Activated CD4-positive, alpha-beta T cell treated with anti-CD3 and anti-CD28 coated beads for 24 hours (primary cell): ENCODE measurements around the gene AFF2.
"Not testable (repeated sequence)": the region's sequence is repeated elsewhere in the genome, so short reads cannot be mapped to it uniquely, and the experiment has no call there.

Source experiments
- DNase-seq, 2 donors: peaks; one replicate each; pipeline ENCODE4 v3.0.0-alpha.2; 2020; ENCODE audit warnings: low read depth in 2 of 2

Gene AFF2

GRCh38 chrX:148856505-148856904 is 356.1 kb downstream of the AFF2 start:
- no peak for DNase-seq

- no peak for DNase-seq
Measured at GRCh38 chrX:148865277-148866210, 365.1 kb downstream of the AFF2 start.

- no peak for DNase-seq
Measured at GRCh38 chrX:148867596-148867995, 367.2 kb downstream of the AFF2 start.

GRCh38 chrX:148871422-148872160 is 371.2 kb downstream of the AFF2 start:
- DNase-seq: no peak

GRCh38 chrX:148872161-148872535 is 371.7 kb downstream of the AFF2 start:
- DNase-seq: no peak

GRCh38 chrX:148872881-148873280 is 372.5 kb downstream of the AFF2 start:
- no peak for DNase-seq

- DNase-seq: no peak
Measured at GRCh38 chrX:148874636-148875246, 374.3 kb downstream of the AFF2 start.

- no peak for DNase-seq
Measured at GRCh38 chrX:148878371-148878770, 378.0 kb downstream of the AFF2 start.

- DNase-seq: no peak
Measured at GRCh38 chrX:148885203-148885602, 384.8 kb downstream of the AFF2 start.

- DNase-seq: no peak
Measured at GRCh38 chrX:148893395-148893794, 393.0 kb downstream of the AFF2 start.

GRCh38 chrX:148902581-148902980 is 402.2 kb downstream of the AFF2 start:
- DNase-seq: no peak

- DNase-seq: no peak
Measured at GRCh38 chrX:148903176-148903575, 402.8 kb downstream of the AFF2 start.

GRCh38 chrX:148904421-148905111 is 404.1 kb downstream of the AFF2 start:
- DNase-seq: no peak

- DNase-seq: no peak
Measured at GRCh38 chrX:148905400-148905799, 405.0 kb downstream of the AFF2 start.

GRCh38 chrX:148906628-148907027 is 406.2 kb downstream of the AFF2 start:
- not testable (repeated sequence) for DNase-seq

- no peak for DNase-seq
Measured at GRCh38 chrX:148909758-148910157, 409.3 kb downstream of the AFF2 start.

- DNase-seq: no peak
Measured at GRCh38 chrX:148913971-148914370, 413.6 kb downstream of the AFF2 start.

- DNase-seq: no peak
Measured at GRCh38 chrX:148914783-148915182, 414.4 kb downstream of the AFF2 start.

- no peak for DNase-seq
Measured at GRCh38 chrX:148915474-148915873, 415.1 kb downstream of the AFF2 start.

- DNase-seq: no peak
Measured at GRCh38 chrX:148917441-148917840, 417.0 kb downstream of the AFF2 start.

GRCh38 chrX:148923631-148924030 is 423.2 kb downstream of the AFF2 start:
- no peak for DNase-seq

GRCh38 chrX:148926371-148926770 is 426.0 kb downstream of the AFF2 start:
- no peak for DNase-seq
